Raji (cell line): Measurements from ENCODE around the gene MTARC2.

Experiments
- POLR2A ChIP-seq: IDR thresholded peaks from 2 replicates; pipeline ENCODE4 v1.6.1; 2011; ENCODE audit warnings: low read depth, low read length, control low read depth; ENCODE audit not compliant: insufficient read depth

The MTARC2 gene

DNA sequence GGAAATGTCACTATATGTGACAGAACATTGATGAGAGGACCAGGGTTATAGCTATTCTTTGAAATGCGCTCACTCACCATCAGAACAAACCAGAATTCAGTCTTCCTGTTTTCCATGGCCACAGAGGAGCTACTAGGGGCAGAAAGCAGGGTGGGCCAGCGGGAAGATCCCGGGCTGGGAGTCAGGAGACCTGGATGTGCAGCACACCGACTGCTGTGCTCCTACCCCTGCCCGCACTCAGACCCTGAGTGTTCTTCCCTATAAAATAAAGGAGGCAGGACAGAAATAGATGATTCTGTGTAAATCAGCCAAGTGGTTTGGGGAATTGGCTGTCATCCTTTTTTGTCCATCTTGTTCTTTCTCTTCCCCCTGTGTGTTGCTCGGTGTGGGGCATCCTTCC is 59.6 kb downstream of the MTARC2 start:
- no peak for TF ChIP-seq POLR2A

DNA sequence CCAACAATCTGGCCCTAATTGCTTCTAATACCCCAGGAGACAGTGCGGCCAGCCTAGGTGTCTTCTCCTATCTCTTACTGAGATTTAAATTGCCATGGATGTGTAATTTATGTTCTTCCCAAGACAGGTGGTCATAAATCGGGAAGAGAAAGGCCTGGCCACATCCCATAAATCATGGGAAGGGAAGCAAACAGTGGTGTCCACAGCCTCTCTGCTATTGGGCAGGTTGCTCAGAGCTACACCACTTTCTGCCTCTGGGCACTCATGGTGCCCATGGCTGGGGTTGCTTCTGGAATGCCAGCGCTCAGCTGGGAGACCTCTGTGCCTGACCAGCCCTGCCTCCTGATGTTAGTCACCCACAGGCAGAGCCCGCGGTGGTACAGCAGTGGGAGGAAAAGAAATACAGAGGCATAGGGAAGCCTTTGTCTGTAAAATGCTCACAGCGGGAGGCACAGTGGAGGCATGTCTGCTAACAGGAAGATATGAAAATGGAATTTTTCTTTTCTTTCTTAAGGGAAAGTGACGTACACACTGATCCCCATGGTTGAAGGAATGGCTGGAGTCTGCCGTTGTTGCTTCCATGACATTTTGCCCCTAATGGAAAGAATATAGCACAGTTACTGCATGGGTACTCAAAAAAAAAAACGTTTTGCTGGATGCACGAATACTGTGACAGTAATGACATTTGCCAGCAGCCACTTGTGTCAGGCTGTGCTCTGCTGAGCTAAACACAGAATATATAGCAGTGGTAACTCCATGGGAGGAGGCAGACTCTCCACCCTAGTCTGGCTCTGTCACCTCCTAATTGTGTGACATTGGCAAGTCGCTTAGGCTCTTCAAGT is 60.4 kb downstream of the MTARC2 start:
- no peak for TF ChIP-seq POLR2A

DNA sequence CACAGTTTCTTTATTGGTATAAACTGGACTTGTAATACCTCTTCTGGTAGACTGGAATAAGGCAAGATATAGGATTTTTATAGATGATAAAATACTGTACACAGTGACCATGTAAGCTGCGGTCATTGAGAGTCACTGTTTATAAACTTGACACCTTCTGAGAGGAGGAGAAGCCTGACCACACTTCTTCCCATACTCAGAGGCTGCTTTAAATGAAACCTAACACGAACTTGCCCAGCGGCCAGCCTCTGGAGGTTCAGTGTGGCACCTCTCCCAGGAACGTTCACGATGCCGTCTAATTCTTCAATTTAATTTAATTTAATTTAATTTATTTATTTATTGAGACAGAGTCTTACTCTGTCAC is 61.0 kb downstream of the MTARC2 start:
- TF ChIP-seq POLR2A = no peak

DNA sequence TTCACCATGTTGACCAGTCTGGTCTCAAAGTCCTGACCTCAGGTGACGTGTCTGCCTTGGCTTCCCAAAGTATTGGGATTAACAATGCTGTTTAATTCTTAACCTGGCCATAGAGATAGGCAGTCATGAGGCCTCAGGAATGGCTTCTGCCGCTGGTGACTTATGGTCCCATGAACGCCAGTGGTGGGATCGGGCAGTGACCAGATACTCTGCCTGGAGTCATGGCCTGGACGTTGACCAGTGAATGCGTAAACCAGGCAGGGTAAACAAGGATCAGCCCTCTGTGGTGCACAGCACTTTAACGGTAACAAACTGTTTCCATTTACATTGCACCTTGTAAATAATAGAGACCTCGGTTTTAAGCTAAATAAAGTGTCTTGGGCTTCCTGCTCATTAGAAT is 61.6 kb downstream of the MTARC2 start:
- TF ChIP-seq POLR2A = no peak

DNA sequence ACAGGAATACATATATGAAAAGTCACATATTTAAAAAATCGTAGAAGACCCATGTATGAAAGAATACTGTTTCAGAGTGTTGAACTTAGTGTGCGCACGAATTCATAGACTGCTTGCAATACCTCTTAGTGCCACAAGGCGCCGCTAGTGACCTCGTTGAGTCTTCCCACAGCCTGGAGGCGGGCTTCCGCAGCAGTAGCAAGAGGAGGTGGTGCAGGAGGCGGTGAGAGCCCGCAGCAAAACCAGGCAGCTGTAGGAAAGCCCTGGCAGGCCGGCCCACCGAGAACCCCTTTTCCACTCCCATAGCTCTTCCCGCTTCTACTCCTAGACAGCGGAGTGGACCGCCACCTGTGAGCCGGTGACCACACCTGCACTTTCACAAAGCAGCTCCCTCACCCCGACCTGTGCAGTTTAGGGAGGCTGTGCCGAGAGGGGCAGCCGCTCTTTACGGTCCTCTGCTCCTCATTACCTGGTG is 62.1 kb downstream of the MTARC2 start:
- no peak for TF ChIP-seq POLR2A

DNA sequence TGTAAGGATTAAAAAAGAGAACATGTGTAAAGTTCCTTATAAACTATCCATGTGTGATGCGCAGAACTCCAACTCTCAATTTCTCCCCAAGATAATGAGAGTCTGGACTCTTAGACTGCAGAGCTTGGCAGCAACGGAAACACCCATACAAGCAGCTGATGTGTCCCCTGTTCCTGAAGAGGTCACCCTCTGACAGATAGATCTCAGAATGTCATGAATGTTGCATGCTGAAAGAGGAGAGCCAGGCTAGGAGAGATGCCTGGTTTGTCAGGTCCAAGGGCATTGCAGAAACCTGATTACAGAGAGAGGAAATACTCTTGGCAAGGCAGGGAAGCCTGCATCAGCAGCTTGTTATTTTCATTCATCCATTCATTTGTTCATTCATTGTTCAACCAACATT is 62.8 kb downstream of the MTARC2 start:
- no peak for TF ChIP-seq POLR2A

DNA sequence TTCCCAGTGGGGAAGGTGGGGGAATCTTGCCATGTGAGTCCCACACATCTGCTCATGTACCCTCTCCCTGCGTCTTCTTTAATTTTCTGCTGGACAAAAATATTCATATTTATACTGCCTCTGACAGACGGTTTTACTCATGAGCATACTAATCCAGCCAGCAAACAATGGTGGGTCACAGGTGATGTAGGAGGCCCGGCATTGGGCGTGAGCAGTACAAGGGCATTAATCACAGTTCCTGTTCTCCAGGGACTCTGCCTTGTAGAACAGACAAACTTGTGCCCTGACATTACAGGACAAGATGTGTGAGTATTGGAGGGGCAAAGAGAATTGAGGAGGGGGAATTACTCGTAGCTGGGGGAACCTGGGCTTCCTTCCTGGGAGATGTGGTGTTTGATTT is 63.6 kb downstream of the MTARC2 start:
- TF ChIP-seq POLR2A = no peak

DNA sequence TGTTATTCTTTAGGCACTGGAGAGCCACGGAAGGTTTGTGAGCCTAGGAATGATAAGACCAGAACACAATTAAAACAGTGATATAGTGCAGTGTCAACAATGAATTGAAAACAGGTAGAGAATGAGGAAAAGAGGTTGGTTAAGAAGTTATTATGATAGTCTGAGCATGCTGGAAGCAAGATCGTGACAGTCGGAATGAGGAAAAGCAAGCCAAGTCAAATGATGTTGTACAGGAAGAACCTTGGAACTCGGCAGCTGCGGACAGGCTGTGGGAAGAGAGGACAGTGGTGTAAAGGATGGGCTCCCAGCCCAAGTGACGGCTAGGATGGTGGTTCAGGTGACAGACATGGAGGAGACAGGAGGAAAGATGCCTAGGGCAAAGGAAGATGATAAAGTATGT is 64.2 kb downstream of the MTARC2 start:
- TF ChIP-seq POLR2A = no peak

DNA sequence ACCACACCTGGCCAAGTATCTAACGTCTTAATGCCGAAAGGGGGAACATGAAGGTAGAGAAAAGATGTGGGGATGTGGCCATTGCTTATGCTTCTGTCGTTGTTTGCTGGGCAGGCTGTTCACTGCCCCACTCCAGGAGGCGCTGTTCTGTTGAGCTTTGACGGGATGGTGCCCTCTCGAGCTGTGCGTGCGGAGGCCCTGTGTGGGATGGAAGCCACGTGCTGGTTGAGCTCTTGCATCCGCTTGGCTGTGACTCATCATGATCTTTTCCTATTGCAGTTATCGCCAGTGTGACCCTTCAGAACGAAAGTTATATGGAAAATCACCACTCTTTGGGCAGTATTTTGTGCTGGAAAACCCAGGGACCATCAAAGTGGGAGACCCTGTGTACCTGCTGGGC is 64.9 kb downstream of the MTARC2 start:
- no peak for TF ChIP-seq POLR2A

DNA sequence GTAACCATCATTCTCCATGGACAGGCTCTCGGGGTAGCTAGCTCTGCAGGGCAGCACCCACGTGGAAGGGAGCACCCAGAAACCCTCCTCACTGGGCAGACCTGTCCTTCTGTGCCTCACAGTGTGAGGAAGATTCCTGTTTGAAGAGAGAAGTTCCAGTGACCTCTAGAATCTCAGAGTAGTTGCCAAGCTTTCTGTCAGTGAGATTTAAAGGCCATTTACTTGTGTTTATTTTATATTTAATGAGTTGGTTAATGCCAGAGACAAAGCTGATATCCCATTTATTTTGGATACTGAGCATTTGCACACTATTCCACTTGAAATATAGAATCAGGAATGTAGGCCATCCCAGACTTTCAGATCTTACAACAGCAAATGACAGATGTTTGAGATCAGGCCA is 67.3 kb downstream of the MTARC2 start:
- TF ChIP-seq POLR2A = no peak

DNA sequence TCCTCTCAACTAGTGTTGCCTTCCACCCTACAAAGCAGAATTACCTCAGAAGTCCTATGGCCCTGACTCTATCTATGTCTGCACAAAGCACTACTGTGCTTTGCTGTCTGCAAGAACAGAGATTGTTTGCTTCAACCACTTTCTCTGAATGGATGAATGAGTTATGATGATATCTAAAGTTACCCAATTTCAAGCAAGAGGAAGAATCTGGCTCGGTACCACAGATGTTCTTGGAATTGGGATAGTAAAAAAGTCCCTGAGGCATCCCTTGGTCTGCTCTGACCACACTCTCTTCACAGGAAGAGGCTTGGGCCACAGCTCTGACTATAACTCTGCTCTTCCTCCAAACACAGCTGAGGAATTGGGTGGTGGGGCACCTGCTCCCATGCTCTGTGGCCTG is 69.8 kb downstream of the MTARC2 start:
- no peak for TF ChIP-seq POLR2A

DNA sequence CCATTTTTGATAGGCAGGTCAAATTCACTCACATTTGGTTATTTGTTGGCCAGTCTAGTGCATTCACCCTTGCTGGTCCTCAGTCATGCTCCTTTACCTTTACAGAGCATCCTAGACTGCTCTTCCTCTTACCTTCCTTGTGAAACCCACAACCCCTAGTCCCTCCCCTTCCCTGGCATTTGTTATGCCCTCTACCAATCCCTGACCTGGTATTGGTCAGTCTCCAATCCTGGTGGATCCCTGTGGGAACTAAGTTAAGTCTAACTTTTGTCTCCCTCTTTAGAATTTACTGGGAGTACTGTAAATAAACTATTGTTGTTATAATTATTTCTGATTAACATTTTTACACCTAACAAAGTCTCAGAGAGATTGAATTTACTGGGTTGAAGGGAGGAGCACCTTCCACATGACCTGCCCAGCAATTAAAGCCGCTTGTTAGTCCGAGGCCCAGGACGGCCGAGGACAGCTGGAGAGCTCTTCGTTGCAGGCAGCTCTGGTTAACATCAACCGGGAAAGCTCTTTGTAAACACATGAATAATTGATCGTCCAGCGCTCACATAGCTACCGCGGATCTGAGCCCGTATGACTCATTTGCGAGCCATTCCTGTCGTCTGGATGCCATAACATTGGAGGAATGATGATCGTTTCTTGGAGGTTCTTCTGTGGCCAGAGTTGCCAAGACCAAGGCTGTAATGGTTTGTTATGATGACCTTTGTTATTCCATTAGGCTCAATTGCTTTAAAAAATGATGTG is 70.5 kb downstream of the MTARC2 start:
- no peak for TF ChIP-seq POLR2A

DNA sequence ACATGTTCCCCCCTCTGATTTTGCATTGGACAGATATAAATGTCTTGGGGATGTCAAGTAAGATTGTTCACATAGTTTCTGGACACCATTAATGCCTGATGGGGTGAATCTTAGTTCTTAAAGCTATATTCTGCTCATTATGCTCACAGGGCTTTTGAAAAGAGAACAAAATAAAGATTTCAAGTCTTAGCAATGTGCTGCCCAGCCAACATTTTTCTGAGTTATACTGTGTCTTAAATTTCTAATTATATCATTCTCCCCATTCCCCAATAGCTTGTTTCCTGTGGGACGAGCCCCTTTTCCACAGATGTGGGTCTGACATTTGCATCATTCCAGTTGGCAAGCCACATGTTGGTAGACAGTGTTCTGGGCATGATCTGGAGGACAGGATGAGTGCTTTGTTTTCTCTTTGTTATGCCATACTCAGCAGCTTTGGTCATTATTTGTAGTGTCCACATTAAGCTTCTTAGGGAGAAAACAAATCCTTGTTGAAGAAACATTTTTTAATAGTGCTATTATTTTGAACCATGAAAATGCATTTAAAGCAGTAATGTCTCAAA is 71.4 kb downstream of the MTARC2 start:
- TF ChIP-seq POLR2A = no peak

DNA sequence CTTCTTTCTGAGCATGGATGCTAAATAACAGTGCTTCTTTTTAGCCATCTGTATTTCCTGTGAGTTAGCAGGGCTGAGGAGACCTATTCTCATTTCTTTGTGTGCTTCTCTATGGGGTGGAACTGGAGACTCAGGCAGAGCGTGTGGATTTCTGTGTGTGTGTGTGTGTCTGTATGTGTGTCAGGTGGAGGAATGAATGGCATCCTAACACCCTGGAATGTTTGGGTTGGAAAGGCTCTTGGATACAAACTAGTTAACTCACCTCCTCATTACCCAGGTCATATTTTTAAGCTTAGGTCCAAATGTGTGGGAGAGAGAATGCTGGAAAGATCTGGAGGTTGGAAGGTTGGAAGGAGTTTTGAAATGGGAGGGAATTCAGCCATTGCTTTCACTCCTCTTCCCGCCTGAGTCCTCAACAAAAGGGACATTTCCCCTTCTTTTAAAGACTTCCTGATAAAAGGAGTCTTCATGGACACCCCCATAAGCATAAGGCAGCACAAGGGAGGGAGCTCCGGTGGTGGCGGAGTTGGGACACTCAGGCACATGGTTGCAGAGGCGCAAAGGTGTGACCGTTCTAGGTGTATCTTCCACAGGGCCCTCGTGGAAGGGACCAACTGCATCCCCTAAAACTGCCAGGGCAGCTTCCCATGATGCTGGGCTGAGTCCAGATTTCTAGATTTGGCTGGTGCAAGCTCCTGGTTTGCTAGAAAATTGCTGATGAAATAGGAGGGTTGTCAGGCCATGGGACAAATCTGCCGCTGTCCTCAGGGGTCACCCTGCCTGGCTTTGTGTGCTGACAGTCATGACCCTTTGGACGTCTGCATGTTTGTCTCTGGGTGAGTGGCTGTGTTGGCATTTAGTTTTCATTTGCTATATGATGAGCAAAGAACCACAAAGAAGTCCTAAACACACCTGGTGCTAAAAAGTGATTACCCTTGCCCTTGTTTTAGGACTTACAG is 76.2 kb downstream of the MTARC2 start:
- no peak for TF ChIP-seq POLR2A
